ENCODE results near the gene PXDC1.
"Not testable (repeated sequence)": the region's sequence is repeated elsewhere in the genome, so short reads cannot be mapped to it uniquely, and the experiment has no call there.

The PXDC1 gene

GRCh38 chr6:3731700-3732099 lies 19.8 kb downstream of the PXDC1 start:
- no peak for DNase-seq (ENCODE audit: low read depth)

GRCh38 chr6:3729603-3730344 lies 21.7 kb downstream of the PXDC1 start:
- no peak for DNase-seq (ENCODE audit: low read depth)

- DNase-seq (ENCODE audit: low read depth): no peak
Observed at GRCh38 chr6:3727593-3728108, 23.9 kb downstream of the PXDC1 start.

GRCh38 chr6:3727036-3727435 lies 24.5 kb downstream of the PXDC1 start:
- no peak for DNase-seq (ENCODE audit: low read depth)

DNA sequence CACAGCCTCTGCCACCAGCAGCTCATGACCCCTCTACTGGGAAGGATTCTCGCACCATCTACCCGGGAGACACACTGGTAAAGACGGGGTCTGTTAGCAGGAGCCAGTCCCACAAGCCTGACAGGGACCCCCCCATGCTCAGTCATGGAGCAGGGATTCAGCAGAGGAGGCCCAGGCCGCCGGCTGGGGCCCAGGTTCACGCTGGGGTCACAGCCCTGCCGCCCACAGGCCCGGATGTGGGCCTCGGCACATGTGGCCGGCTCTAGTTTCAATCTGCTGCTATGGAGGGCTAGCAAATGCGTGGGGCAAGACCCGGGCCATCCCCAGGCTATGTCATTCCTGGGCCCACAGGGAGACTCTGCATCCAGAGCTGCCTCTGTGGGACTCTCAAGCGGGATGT lies 25.1 kb downstream of the PXDC1 start:
- peak; percentile 46 for DNase-seq (ENCODE audit: low read depth)

DNA sequence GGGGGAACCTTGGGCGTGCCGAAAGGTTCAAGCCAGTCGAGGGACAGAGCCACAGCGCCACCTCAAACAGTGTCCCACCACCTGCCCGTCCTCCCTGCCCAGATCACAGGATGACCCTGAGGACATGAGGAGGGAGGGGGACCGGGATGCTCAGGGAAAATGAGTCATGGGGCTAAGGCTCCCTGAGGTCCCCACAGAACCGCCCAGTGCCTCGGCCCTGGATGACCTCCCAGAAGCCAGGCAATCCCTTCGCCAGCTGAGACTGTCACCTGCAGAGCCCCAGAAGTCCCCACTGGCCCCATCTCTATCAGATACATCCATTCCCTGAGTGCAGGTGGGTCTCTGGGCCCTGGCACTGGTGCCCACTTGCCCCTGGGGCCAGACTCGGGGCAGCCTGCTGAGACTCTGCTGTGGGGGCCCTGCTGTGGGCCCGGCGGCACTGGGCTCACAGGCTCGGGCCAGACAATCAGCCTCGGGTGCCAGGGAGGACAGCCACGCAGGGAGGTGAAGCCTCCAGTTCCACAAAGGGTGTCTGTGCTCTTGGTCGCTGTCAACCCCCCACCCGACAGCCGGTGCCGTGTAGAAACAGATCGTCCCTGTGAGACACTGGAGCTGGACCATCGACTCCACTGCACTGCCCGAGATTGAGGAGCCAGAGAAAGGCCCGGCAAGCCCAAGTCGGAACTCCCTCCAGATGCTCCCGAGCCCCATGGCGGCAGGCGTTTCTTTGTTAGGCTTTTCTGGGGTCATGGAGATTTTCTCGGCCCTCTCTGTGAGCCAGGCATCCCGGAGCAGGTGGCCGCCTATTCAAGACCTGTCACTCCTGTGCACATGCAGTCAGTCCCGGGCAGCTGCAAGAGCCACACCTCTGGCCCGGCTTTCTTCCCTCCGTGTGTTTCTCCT lies 26.1 kb downstream of the PXDC1 start:
- no peak for DNase-seq (ENCODE audit: low read depth)

DNA sequence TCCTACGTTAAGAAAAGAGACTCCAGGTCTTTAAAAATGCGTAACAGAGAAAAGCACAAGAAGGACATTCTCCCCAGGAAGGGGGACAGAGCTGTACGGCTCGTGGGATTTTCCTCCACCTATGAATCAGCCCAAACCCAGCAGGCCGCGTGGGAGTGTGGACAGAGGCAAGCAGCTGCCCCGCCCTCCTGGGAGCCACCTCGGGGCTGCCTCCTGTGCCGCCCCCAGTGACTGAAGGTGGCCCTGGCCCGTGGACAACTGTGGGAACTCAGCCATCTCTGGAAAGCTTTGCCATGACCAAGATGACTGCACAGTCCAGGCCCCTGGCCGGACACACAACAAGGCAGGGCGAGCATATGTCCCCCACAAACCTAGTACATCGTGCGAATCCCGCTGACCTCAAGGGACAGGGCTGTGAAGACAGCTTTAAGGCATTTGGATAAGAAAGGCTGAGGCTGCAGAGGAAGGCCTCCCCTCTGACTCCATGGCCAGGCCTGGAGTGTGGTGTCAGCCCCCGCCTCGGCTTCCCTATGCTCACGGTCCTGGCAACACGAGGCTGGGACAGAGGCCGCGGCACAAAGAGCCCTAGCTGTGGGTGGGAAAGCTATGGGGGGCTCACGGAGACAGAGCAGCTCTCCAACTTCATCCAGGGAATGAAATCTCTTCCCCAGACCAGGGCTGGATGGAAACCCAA lies 26.9 kb downstream of the PXDC1 start:
- peak; percentile 39 for DNase-seq (ENCODE audit: low read depth)

DNA sequence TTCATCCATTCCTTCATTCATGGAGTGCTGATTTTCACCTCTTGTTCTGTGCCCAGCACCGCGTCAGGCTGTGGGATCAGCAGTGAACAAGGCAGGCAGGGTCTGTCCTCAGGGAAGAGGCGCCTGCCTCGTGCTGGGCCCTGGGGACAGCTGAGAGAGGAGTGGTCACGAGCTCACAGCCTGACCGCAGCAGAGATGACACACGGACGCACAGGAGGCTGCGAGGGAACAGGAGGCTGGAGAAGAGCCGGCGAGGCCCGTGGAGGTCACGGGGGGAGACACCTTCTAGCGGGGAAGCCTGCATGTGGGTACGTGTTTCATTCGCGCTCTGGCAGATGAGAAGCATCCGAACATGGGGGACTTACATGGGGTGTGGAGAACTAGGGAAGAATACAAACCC lies 27.5 kb downstream of the PXDC1 start:
- no peak for DNase-seq (ENCODE audit: low read depth)

DNA sequence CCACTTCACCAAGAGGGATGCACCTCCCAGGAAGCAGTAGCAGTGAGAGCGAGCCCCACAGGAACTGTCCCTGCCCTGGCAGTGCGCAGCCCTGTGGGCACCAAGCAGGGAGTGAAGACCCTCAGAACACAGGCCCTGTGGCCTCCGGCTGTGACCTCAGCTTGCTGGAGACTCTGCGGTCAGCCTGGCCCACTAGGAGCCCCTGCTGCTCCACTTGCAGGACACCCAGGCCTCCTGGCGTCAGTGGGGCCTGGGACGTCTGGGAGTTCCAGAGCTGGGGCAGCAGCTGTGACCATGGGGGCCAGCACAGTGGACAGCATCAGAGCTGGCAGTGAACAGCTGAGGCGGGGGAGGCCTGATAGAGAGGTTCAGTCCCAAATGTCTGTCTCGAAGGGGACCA lies 28.3 kb downstream of the PXDC1 start:
- DNase-seq (ENCODE audit: low read depth): no peak

- no peak for DNase-seq (ENCODE audit: low read depth)
Observed at GRCh38 chr6:3722785-3723184, 28.7 kb downstream of the PXDC1 start.

GRCh38 chr6:3721810-3722621 lies 29.5 kb downstream of the PXDC1 start:
- DNase-seq (ENCODE audit: low read depth): no peak

GRCh38 chr6:3720770-3721169 lies 30.7 kb downstream of the PXDC1 start:
- DNase-seq (ENCODE audit: low read depth): not testable (repeated sequence)

DNA sequence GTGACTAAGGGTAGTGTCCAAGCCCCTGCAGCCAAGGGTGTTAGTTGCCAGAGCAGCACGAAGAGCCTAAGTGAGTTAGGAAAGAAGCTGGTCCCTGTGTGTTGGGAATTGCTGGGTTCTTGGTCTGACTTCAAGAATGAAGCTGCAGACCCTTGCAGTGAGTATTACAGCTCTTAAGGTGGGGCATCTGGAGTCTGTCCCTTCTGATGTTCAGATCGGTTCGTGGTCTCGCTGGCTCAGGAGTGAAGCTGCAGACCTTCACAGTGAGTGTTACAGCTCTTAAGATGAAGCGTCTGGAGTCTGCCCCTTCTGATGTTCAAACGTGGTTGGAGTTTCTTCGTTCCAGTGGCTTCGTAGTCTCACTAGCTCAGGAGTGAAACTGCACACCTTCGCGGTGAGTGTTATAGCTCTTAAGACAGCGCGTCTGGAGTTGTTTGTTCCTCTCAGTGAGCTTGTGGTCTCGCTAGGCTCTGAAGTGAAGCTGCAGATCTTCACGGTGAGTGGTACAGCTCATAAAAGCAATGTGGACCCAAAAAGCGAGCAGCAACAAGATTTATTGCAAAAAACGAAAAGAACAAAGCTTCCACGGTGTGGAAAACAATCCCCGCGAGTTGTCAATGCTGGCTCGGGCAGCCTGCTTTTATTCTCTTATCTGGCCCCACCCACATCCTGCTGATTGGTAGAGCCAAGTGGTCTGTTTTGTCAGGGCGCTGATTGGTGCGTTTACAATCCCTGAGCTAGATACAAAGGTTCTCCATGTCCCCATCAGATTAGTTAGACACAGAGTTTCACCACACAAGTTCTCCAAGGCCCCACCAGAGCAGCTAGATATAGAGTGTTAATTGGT lies 31.8 kb downstream of the PXDC1 start:
- DNase-seq (ENCODE audit: low read depth): no peak

GRCh38 chr6:3718407-3718806 lies 33.1 kb downstream of the PXDC1 start:
- no peak for DNase-seq (ENCODE audit: low read depth)

GRCh38 chr6:3715285-3715684 lies 36.2 kb downstream of the PXDC1 start:
- no peak for DNase-seq (ENCODE audit: low read depth)

- DNase-seq (ENCODE audit: low read depth): no peak
Observed at GRCh38 chr6:3714768-3715167, 36.7 kb downstream of the PXDC1 start.

DNA sequence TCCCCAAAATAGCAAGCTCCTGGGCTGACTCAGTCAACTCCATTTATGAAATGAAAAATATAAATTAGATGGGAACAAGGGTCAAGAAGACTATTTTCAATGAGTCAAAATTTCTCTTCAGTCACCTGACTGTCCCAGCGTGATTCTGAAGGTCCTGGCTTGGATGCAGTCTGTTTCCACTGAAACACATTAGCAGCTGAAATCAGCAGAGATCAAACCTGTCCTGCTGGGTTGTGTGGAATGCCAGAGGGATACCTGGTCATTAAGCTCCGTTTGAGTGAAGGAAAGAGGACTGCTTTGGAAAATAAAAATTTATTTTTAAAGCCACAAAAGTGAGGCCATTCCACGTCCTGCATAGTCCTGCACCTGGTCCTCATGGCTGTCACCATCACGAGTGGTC lies 37.4 kb downstream of the PXDC1 start:
- no peak for DNase-seq (ENCODE audit: low read depth)

DNA sequence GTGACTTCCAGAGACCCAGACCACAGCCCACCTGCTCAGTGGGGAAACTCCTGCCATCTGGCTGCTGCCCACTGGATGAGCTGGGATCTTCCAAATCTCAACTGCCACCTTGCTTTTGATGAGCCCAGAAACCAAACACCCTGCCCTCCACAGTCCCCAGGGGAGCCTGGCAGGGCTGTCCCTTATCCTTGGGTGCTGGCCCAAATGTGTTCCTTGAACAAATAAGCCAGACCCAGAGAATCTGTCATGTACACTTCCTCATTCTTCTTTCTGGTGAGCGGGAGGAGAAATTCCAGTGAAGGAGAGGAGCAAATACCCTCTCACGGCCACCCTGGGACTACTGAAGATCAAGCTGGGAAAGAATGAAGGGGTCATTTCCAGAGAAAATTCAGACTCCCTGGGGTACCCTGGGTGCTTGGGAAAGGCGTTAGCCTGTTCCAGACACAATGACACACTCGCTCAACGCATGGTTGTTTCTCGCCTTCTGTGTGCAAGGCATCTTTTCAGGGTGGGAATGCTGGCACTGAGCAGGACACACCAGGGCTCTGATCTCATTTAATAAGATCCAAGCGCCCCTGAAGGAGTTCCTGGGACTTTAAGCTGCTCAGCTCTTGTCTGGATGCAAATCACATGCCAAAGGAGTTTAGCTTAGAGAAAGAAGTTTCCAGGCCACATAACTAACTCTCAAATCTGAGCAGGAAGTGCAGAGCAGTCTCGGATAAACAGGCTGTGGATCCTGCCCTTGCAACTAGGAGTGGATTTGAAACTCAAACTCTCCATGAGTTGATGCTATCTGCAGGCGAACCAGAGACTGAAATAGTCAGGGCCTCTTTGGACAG lies 38.5 kb downstream of the PXDC1 start:
- no peak for DNase-seq (ENCODE audit: low read depth)

GRCh38 chr6:3711776-3712175 lies 39.7 kb downstream of the PXDC1 start:
- no peak for DNase-seq (ENCODE audit: low read depth)

GRCh38 chr6:3710403-3710802 lies 41.1 kb downstream of the PXDC1 start:
- no peak for DNase-seq (ENCODE audit: low read depth)

Measured in iris pigment epithelial cell (primary cell).